H1 (cell line): ENCODE data around the gene RIN3. TPM values are rescaled to one million over a fixed set of nuclear protein-coding genes. Genes with fewer than 3 reads are reported as not detected.

Experiments used
- CTCF ChIA-PET: fragments of 300-600 bp; sonication (Branson Sonifier 250); formaldehyde crosslinking; loops from one replicate; lab custom pipeline; 2021; ENCODE audit not compliant: partially characterized antibody; lab: Charles Lee
- POLR2A ChIA-PET: fragments of 300-600 bp; sonication (Branson Sonifier 250); formaldehyde crosslinking; loops from one replicate; lab custom pipeline; 2021; ENCODE audit warnings: inconsistent platforms; ENCODE audit not compliant: partially characterized antibody; lab: Charles Lee
- DNase-seq, 2 experiments: peaks; one replicate each; pipeline versions ENCODE4 v3.0.0 to v3.0.0-alpha.2; 2010 to 2022; ENCODE audit warnings: low spot score in 2 of 2, low read depth in 1 of 2, mixed read lengths in 1 of 2
- FAIRE-seq: peaks from 2 replicates; lab custom pipeline; 2011; peaks lifted over from hg19 to GRCh38; lab: Jason Lieb, UNC
- H2AFZ ChIP-seq: 2 replicates; pipeline ENCODE4 v1.8.1; 2012; ENCODE audit warnings: low read length, inconsistent platforms
- H2AK5ac ChIP-seq: 2 replicates; pipeline ENCODE4 v1.6.1; 2013; ENCODE audit warnings: low read depth, low read length
- H2BK120ac ChIP-seq: replicated peaks from 2 replicates; pipeline ENCODE3; 2013; ENCODE audit warnings: low read depth, low read length, inconsistent platforms
- H2BK12ac ChIP-seq: 2 replicates; pipeline ENCODE4 v1.6.1; 2013; ENCODE audit warnings: low read depth, low read length
- H2BK15ac ChIP-seq: 2 replicates; pipeline ENCODE4 v1.6.1; 2013; ENCODE audit warnings: low read length
- H2BK20ac ChIP-seq: 2 replicates; pipeline ENCODE4 v1.6.1; 2013; ENCODE audit warnings: low read length
- H2BK5ac ChIP-seq: 2 replicates; pipeline ENCODE4 v1.6.1; 2013; ENCODE audit warnings: low read depth, low read length
- H3K14ac ChIP-seq: 2 replicates; pipeline ENCODE4 v1.6.1; 2013; ENCODE audit warnings: inconsistent platforms; ENCODE audit not compliant: insufficient read length
- H3K18ac ChIP-seq: 2 replicates; pipeline ENCODE4 v1.6.1; 2013; ENCODE audit warnings: low read length; ENCODE audit errors: extremely low read depth
- H3K23ac ChIP-seq: 2 replicates; pipeline ENCODE4 v1.6.1; 2013; ENCODE audit warnings: inconsistent platforms; ENCODE audit not compliant: insufficient read length
- H3K23me2 ChIP-seq: 2 replicates; pipeline ENCODE4 v1.6.1; 2013; ENCODE audit warnings: low read depth, low read length
- H3K27ac ChIP-seq: 2 replicates; pipeline ENCODE4 v1.6.1; 2011; ENCODE audit warnings: low read depth, low read length, inconsistent platforms
- H3K27me3 ChIP-seq, 4 experiments: replicated peaks in 1 of 4; 1 replicate in 1 of 4; 2 replicates in 3 of 4; pipeline versions ENCODE4 v1.6.1 to v1.8.1; 2011 to 2013; ENCODE audit warnings: low read length in 3 of 4, mild to moderate bottlenecking in 3 of 4, inconsistent platforms in 2 of 4, mixed read lengths in 2 of 4, moderate library complexity in 1 of 4; ENCODE audit not compliant: control insufficient read depth in 3 of 4, insufficient read depth in 3 of 4; ENCODE audit errors: extremely low read depth in 1 of 4
- H3K36me3 ChIP-seq, 4 experiments: 2 replicates each; pipeline versions ENCODE4 v1.6.1 to v1.8.1; 2011 to 2013; ENCODE audit warnings: mild to moderate bottlenecking in 4 of 4, low read length in 3 of 4, moderate library complexity in 2 of 4, control low read depth in 1 of 4, inconsistent platforms in 1 of 4; ENCODE audit not compliant: insufficient read depth in 4 of 4, control insufficient read depth in 2 of 4
- H3K4ac ChIP-seq: replicated peaks from 2 replicates; pipeline ENCODE3; 2013; ENCODE audit warnings: low read length, low read depth, mixed read lengths, inconsistent platforms; ENCODE audit not compliant: insufficient read length
- H3K4me1 ChIP-seq, 4 experiments: replicated peaks in 1 of 4; 1 replicate in 1 of 4; 2 replicates in 3 of 4; pipeline versions ENCODE4 v1.6.1 to v1.8.1; 2011 to 2013; ENCODE audit warnings: low read length in 3 of 4, inconsistent platforms in 2 of 4, mixed read lengths in 1 of 4; ENCODE audit not compliant: insufficient read depth in 4 of 4, control insufficient read depth in 3 of 4
- H3K4me2 ChIP-seq, 2 experiments: 2 replicates each; pipeline versions ENCODE4 v1.6.1 to v1.8.1; 2011 to 2013; ENCODE audit warnings: low read depth in 2 of 2, low read length in 2 of 2, control low read depth in 1 of 2, inconsistent platforms in 1 of 2, mild to moderate bottlenecking in 1 of 2; ENCODE audit not compliant: insufficient read depth in 1 of 2
- H3K4me3 ChIP-seq, 4 experiments: fragments of 200-600, 300-600 bp in 1 of 4; sonication (generic), shearing (Covaris generic), sonication (Bioruptor Twin) in 1 of 4; 2 replicates each; pipeline versions ENCODE4 v1.5.1 to v1.8.1; 2011 to 2016; ENCODE audit warnings: low read length in 4 of 4, low read depth in 3 of 4, control low read depth in 2 of 4, inconsistent platforms in 2 of 4, mild to moderate bottlenecking in 2 of 4, mixed read lengths in 1 of 4, moderate library complexity in 1 of 4; ENCODE audit not compliant: insufficient read depth in 2 of 4; ENCODE audit errors: extremely low read depth in 1 of 4
- H3K56ac ChIP-seq: replicated peaks from 2 replicates; pipeline ENCODE3; 2013; ENCODE audit warnings: low read depth, mild to moderate bottlenecking, mixed read lengths, low read length, inconsistent platforms; ENCODE audit not compliant: insufficient read length
- H3K79me1 ChIP-seq: 2 replicates; pipeline ENCODE4 v1.6.1; 2013; ENCODE audit warnings: low read depth, low read length, control low read depth
- H3K79me2 ChIP-seq, 2 experiments: 2 replicates each; pipeline versions ENCODE4 v1.6.1 to v1.8.1; 2012 to 2013; ENCODE audit warnings: low read length in 2 of 2, mild to moderate bottlenecking in 2 of 2, inconsistent platforms in 1 of 2; ENCODE audit not compliant: insufficient read depth in 2 of 2, control insufficient read depth in 1 of 2
- H3K9ac ChIP-seq, 4 experiments: replicated peaks in 1 of 4; 1 replicate in 1 of 4; 2 replicates in 3 of 4; pipeline versions ENCODE4 v1.6.1 to v1.8.1; 2011 to 2013; ENCODE audit warnings: low read depth in 3 of 4, low read length in 3 of 4, control low read depth in 2 of 4, mild to moderate bottlenecking in 2 of 4, moderate library complexity in 2 of 4, inconsistent platforms in 1 of 4; ENCODE audit errors: extremely low read depth in 1 of 4
- H3K9me3 ChIP-seq, 2 experiments: 2 replicates each; pipeline versions ENCODE4 v1.6.1 to v1.8.1; 2012 to 2013; ENCODE audit warnings: mild to moderate bottlenecking in 2 of 2, moderate library complexity in 2 of 2, control low read depth in 1 of 2, inconsistent platforms in 1 of 2, low read depth in 1 of 2, low read length in 1 of 2, mixed read lengths in 1 of 2; ENCODE audit not compliant: insufficient read depth in 2 of 2
- H4K20me1 ChIP-seq, 2 experiments: replicated peaks in 1 of 2; 2 replicates each; pipeline versions ENCODE3 to v1.8.1; 2011 to 2013; ENCODE audit warnings: inconsistent platforms in 2 of 2, low read length in 2 of 2, mild to moderate bottlenecking in 1 of 2; ENCODE audit not compliant: insufficient read depth in 2 of 2, control insufficient read depth in 1 of 2
- H4K5ac ChIP-seq: 2 replicates; pipeline ENCODE4 v1.6.1; 2013; ENCODE audit warnings: low read length, low read depth, mixed read lengths, inconsistent platforms; ENCODE audit not compliant: insufficient read length
- H4K8ac ChIP-seq: 2 replicates; pipeline ENCODE4 v1.8.0; 2013; ENCODE audit warnings: mild to moderate bottlenecking, moderate library complexity, low read length, inconsistent platforms; ENCODE audit not compliant: insufficient read depth; ENCODE audit errors: extremely low read depth
- H4K91ac ChIP-seq: replicated peaks from 2 replicates; pipeline ENCODE3; 2013; ENCODE audit warnings: low read length, mixed read lengths, inconsistent platforms; ENCODE audit not compliant: insufficient read length
- CREB1 ChIP-seq: IDR thresholded peaks from 2 replicates; pipeline ENCODE4 v1.6.1; 2012; ENCODE audit warnings: inconsistent platforms
- KDM4A ChIP-seq: IDR thresholded peaks from one replicate; pipeline ENCODE4 v1.7.1; 2012; ENCODE audit warnings: low read depth, mild to moderate bottlenecking, moderate library complexity, low read length, inconsistent platforms; ENCODE audit not compliant: severe bottlenecking
- RXRA ChIP-seq: IDR thresholded peaks from 2 replicates; pipeline ENCODE4 v1.6.1; 2011; ENCODE audit warnings: low read depth, mild to moderate bottlenecking, low read length, moderate library complexity; ENCODE audit not compliant: insufficient read depth
- ZNF274 ChIP-seq: IDR thresholded peaks from 2 replicates; pipeline ENCODE4 v1.7.0; 2012; ENCODE audit warnings: low read length, borderline replicate concordance; ENCODE audit errors: extremely low read depth
- WGBS, 2 experiments: shearing (Covaris generic) in 1 of 2; methylation state at CpG; one replicate each; pipeline versions ENCODE4 v1.1.6 to v1.1.7; 2013 to 2015; ENCODE audit warnings: low lambda C conversion rate in 2 of 2, mixed read lengths in 2 of 2, inconsistent platforms in 1 of 2, low coverage in 1 of 2, missing lambda C conversion rate in 1 of 2; ENCODE audit not compliant: insufficient replicate concordance in 2 of 2, insufficient coverage in 1 of 2, insufficient read length in 1 of 2; ENCODE audit errors: extremely low coverage in 1 of 2, missing lambda C conversion rate in 1 of 2; 5-methylcytosine and 5-hydroxymethylcytosine counted together
- polyA plus RNA-seq, 7 experiments: library from polyadenylated mRNA; depleted of rRNA in 3 of 7; stranded (reverse) in 5 of 7; unstranded in 2 of 7; fragments of >200 nt in 5 of 7; fragments of 200-250 nt in 2 of 7; gene quantifications; 1 replicate in 5 of 7; 2 replicates in 1 of 7; 4 replicates in 1 of 7; pipeline versions ENCODE4 v1.2.1 to v1.2.3, GENCODE V29; 2011 to 2013; ENCODE audit warnings: missing spikeins in 2 of 7, mixed read lengths in 2 of 7
- total RNA-seq: library from RNA; stranded (reverse); fragmentation: NEBNext Ultra II Directional; extraction: Animal tissue kit (Norgen Biotek cat#: 25700); gene quantifications from 2 replicates; pipeline ENCODE4 v1.2.1, GENCODE V29; 2021
- TF ChIP-seq, protein P1 (sequence below): IDR thresholded peaks from 2 replicates; pipeline ENCODE4 v1.6.1; 2012; ENCODE audit warnings: inconsistent platforms

RIN3 gene
- total and polyA plus RNA-seq, 2 of the 8 experiments (the other 6 are each of a cell fraction or from before 2014, with no cell fraction given), result 0.59 to 1.5 TPM

DNA sequence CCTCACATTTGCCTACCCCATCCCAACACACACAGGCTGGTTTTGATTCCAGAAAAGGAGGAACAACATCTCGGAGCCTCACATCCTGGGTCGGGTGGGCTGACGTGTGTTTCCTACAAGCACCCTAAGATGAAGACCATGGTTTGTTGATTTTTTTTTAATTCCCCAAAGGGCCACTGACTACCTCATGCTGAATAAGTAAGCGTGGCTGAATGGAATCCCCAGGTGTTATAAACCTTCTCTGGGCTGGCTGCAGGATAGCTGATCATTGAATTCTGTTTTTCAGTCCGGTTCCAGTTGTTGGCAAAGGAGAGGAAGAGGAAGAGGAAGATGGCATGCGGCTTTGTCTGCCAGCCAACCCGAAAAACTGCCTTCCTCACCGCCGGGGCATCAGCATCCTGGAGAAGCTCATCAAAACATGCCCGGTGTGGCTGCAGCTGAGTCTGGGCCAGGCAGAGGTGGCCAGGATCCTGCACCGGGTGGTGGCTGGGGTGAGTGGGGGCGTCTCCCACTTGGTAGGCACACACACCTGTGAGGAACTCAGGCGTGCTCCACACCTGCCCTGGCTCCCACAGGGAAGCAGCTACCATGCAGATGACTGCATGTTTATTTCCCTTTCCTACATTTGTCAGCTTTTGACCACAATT lies 42.0 kb downstream of the RIN3 start:
- Histone ChIP-seq H3K4me2 (no peak overlapping the region), H3K18ac (no peak overlapping the region), H3K14ac (no peak overlapping the region), H3K4me1 (no peaks in the 10 kb centered on the region; a peak in 1 of 7 replicates), H3K27me3 (no peaks in the 10 kb centered on the region), H2BK5ac (no peak overlapping the region), H3K23me2 (no peaks in the 10 kb centered on the region), H2BK120ac (no peak overlapping the region), H3K27ac (no peak overlapping the region), H2AK5ac (no peak overlapping the region), H4K8ac (no peak overlapping the region), H3K4me3 (no peak overlapping the region), H3K4ac (no peak overlapping the region), H3K9ac (no peak overlapping the region), H4K91ac (no peak overlapping the region), H4K5ac (no peak overlapping the region)
- FAIRE-seq, result no peak
- WGBS, 2 experiments, result 90% methylated on average over 13 of the region's 13 CpGs; no CpG with 5 or more reads in 1 of the 2 experiments
- no peak for TF ChIP-seq RXRA
- no peak for TF ChIP-seq ZNF274
- no peak for TF ChIP-seq KDM4A
- TF ChIP-seq, protein P1, sequence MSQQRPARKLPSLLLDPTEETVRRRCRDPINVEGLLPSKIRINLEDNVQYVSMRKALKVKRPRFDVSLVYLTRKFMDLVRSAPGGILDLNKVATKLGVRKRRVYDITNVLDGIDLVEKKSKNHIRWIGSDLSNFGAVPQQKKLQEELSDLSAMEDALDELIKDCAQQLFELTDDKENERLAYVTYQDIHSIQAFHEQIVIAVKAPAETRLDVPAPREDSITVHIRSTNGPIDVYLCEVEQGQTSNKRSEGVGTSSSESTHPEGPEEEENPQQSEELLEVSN, result no peak
- TF ChIP-seq CREB1, result no peak
- TF ChIP-seq, all 59 proteins: peak for 0
- Histone ChIP-seq H2BK15ac (no peak overlapping the region), H3K36me3 (no peaks in the 10 kb centered on the region), H2AFZ (no peak overlapping the region), H3K79me2 (no peaks in the 10 kb centered on the region), H3K56ac (no peak overlapping the region), H4K20me1 (no peaks in the 10 kb centered on the region), H2BK12ac (no peak overlapping the region), H3K79me1 (no peaks in the 10 kb centered on the region), H3K9me3 (no peaks in the 10 kb centered on the region), H3K23ac (no peak overlapping the region), H2BK20ac (no peak overlapping the region)
- POLR2A ChIA-PET, result interaction anchor here (1.3 kb wide), 1 partner anchor 20 kb away, joined by 3 read pairs; no protein-coding TSS in a partner anchor
- CTCF ChIA-PET, result interaction anchor here (0.8 to 3.1 kb wide), 2 partner anchors 12 to 18 kb away, joined by 3 to 8 read pairs; no protein-coding TSS in a partner anchor
- DNase-seq, result no peak
